Mesodermal cell (in vitro differentiated cells): ENCODE results near the gene KCTD8.

Experiments
- H3K27ac ChIP-seq: 2 replicates; pipeline ENCODE4 v1.7.0; 2013; ENCODE audit warnings: mild to moderate bottlenecking, low read depth, low read length, moderate library complexity; ENCODE audit not compliant: severe bottlenecking
- H3K36me3 ChIP-seq: 2 replicates; pipeline ENCODE4 v1.7.1; 2013; ENCODE audit warnings: mild to moderate bottlenecking, low read length, moderate library complexity; ENCODE audit not compliant: control insufficient read depth, insufficient read depth
- H3K4me1 ChIP-seq: one replicate; pipeline ENCODE4 v1.7.1; 2013; ENCODE audit warnings: mild to moderate bottlenecking, low read length; ENCODE audit not compliant: insufficient read depth, control insufficient read depth, poor library complexity, severe bottlenecking
- H3K4me3 ChIP-seq: 2 replicates; pipeline ENCODE4 v1.7.0; 2013; ENCODE audit warnings: low read length, control low read depth, mild to moderate bottlenecking; ENCODE audit not compliant: insufficient read depth, poor library complexity, severe bottlenecking; ENCODE audit errors: extremely low read depth
- H3K9me3 ChIP-seq: 2 replicates; pipeline ENCODE4 v1.7.1; 2013; ENCODE audit warnings: mild to moderate bottlenecking, low read length, moderate library complexity; ENCODE audit not compliant: control insufficient read depth
- WGBS, 2 experiments: methylation state at CpG; one replicate each; pipeline ENCODE4 v1.1.5; 2013; ENCODE audit warnings: missing lambda C conversion rate in 2 of 2; ENCODE audit not compliant: insufficient coverage in 2 of 2; 5-methylcytosine and 5-hydroxymethylcytosine counted together

KCTD8 gene

DNA sequence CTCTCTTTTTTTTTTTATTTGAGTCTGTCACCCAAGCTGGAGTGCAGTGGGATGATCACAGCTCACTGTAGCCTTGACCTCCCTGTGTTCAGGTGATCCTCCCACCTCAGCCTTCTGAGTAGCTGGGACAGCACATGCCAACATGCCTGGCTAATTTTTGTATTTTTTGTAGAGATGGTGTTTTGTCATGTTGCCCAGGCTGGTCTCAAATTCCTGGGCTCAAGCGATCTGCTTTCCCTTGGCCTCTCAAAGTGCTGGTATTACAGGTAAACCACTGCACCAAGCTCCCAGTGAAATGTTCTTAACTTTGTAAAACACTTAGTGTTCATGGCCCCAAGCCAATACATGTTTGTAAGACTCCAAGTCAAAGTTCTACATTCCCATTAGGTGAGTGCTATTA is 316.1 kb downstream of the KCTD8 start:
- Histone ChIP-seq H3K27ac (no peak overlapping the region), H3K36me3 (no peaks in the 10 kb centered on the region), H3K4me3 (no peak overlapping the region), H3K9me3 (no peaks in the 10 kb centered on the region), H3K4me1 (no peaks in the 10 kb centered on the region)
- 75 to 88% methylated on average over 1 of the region's 1 CpG for WGBS, 2 experiments
